Epithelial cell of esophagus (primary cell): ENCODE measurements around the gene CCL14.
A peak's percentile ranks its signal among the peaks of the same experiment; 100 is the strongest.

ENCODE experiments used
- DNase-seq: peaks from one replicate; pipeline ENCODE4 v3.0.0; 2010; ENCODE audit warnings: low read depth
- H3K4me3 ChIP-seq: 2 replicates; pipeline ENCODE4 v1.5.1; 2011; ENCODE audit warnings: mild to moderate bottlenecking, low read length, control low read depth
- TF ChIP-seq, protein P1 (sequence below): IDR thresholded peaks from 2 replicates; pipeline ENCODE4 v1.5.1; 2011; ENCODE audit warnings: low read depth, mild to moderate bottlenecking, low read length, control low read depth, inconsistent platforms; ENCODE audit not compliant: insufficient read depth; ENCODE audit errors: missing control alignments

The CCL14 gene

DNA sequence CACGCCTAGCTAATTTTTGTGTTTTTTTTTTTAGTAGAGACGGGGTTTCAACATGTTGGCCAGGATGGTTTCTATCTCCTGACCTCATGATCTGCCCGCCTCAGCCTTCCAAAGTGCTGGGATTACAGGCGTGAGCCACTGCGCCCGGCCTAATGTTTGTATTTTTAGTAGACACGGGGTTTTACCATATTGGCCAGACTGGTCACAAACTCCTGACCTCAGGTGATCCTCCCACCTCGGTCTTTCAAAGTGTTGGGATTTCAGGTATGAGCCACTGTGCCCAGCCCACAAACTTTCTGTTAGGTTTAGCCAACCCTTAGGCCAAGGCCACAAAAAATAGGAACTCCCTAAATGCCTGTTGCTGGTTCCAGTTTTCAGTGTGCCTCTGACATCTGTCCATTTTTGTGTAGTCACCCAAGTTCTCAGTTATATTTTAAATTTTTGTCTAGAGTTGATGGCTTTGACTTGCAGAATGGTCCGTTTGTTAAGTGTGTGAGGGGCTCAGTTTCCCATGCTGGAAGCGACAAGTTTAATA is 17.9 kb downstream of the CCL14 start:
- TF ChIP-seq, protein P1, sequence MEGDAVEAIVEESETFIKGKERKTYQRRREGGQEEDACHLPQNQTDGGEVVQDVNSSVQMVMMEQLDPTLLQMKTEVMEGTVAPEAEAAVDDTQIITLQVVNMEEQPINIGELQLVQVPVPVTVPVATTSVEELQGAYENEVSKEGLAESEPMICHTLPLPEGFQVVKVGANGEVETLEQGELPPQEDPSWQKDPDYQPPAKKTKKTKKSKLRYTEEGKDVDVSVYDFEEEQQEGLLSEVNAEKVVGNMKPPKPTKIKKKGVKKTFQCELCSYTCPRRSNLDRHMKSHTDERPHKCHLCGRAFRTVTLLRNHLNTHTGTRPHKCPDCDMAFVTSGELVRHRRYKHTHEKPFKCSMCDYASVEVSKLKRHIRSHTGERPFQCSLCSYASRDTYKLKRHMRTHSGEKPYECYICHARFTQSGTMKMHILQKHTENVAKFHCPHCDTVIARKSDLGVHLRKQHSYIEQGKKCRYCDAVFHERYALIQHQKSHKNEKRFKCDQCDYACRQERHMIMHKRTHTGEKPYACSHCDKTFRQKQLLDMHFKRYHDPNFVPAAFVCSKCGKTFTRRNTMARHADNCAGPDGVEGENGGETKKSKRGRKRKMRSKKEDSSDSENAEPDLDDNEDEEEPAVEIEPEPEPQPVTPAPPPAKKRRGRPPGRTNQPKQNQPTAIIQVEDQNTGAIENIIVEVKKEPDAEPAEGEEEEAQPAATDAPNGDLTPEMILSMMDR: no peak
- DNase-seq: no peak
- no peak overlapping the region for H3K4me3 ChIP-seq

DNA sequence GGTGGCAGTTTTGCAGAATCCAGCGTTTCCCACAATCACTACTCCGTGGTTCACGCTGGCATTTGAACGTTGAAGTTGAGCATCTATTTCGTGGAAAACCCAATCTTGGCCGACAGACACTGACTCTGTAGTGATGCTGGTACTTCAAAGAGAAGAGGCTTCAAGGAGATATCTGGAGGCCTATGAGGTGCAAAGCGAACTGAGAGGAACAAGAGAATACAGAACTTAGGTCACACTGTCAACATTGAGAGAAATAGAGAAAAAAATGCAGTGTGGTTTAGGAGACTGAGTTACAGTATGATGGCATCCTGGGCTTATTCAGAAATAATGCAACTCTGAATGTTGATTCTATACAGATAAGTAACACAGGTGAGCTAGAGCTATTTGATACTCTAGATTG is 21.3 kb downstream of the CCL14 start:
- H3K4me3 ChIP-seq: no peak overlapping the region
- no peak for DNase-seq
- TF ChIP-seq, protein P1: no peak

DNA sequence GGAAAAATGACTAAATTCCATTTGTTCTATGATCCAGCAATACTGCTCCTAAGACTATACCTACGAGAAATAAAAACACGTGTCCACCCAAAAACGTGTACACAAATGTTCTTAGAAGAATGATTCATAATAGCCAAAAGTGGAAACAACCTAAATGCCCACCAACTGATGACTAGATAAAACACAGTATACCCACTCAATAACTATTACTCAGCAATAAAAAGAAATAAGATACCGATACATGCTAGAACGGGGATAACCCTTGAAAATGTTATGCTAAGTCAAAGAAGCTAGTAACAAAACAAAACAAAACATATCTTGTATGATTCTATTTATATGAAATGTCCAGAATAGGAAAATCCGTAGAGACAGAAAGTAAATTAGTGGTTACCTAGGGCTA is 22.9 kb downstream of the CCL14 start:
- TF ChIP-seq, protein P1: no peak
- no peak for DNase-seq
- H3K4me3 ChIP-seq: no peak overlapping the region

DNA sequence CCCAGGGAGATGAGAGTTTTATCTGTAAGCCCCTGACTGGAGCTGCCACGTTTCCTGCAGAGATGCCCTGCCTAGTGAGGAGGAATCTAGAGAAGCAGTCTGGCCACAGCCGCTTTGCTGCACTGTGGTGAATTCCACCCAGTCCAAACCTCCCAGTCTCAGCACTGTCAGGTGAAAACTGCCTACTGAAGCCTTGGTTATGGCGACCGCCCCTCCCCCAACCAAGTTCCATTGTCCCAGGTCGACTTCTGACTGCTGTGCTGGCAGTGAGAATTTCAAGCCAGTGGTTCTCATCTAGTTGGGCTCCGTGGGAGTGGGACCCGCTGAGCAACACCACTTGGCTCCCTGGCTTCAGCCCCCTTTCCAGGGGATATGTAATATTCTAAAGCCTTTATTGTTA is 32.8 kb downstream of the CCL14 start:
- TF ChIP-seq, protein P1: no peak
- H3K4me3 ChIP-seq: no peak overlapping the region
- no peak for DNase-seq

DNA sequence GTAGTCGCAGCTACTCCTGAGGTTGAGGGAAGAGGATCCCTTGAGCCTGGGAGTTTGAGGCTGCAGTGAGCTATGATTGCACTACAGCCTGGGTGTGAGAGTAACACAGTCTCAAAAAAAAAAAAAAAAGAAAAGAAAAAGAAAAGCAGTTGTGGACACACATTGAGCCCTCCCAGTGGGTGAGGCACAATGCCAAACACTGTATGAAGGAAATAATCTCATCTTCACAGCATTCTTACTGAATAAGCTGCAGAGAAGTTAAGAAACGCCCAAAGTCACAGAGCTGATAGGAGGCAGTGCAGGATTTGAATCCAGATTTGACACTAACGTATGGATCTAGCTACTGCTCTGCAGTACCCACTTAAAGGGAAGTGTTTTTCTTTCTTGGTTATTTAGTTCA is 37.1 kb downstream of the CCL14 start:
- TF ChIP-seq, protein P1: no peak
- H3K4me3 ChIP-seq: no peak overlapping the region
- no peak for DNase-seq

DNA sequence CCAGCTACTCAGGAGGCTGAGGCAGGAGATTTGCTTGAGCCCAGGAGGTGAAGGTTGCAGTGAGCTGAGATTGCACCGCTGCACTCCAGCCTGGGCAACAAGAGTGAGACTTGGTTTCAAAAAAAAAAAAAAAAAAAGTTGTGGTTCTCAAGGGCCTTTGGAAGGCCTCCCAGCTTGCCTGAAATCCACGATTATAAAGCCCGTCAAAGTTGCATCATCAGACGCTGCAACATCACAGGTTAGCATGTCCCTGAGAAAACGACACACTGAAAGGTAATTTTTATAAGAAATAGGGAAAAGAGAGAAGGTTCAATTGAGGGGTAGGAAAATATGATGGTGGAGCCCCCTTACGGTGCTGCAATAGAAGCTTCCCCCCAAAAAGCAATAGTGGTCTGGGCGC is 38.4 kb downstream of the CCL14 start:
- TF ChIP-seq, protein P1: no peak
- DNase-seq: no peak
- no peak overlapping the region for H3K4me3 ChIP-seq

DNA sequence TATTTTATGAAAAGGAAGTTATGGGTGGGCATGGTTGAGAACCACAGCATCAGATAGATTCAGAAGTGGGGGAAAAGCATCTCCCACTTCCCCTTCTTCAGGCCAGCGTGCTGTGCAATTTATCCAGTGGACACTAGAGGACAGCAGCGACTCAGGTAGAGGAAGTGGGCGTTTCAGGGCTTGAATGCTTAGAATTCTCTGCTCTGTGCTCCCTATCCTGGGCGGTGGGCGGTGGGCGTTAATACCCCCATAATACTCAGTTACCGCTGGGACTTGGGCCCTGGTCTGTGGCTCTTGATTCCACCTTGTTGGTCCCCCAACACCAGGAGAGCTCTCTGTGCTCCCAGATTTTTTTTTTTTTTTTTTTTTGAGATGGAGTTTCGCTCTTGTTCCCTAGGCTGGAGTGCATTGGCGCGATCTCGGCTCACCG is 39.4 kb downstream of the CCL14 start:
- DNase-seq: peak; percentile 59
- no peak overlapping the region for H3K4me3 ChIP-seq
- TF ChIP-seq, protein P1: peak; percentile 91
